ENCODE data around the gene GNAI3.

Gene GNAI3

GRCh38 chr1:109565241-109565640, 16.8 kb downstream of the GNAI3 start:
- TF ChIP-seq EZH2 (IDR thresholded peaks at IDR 0.05; ENCODE audit: borderline replicate concordance, low read depth, low read length, severe bottlenecking) = no peak
- TF ChIP-seq CTCF (IDR thresholded peaks at IDR 0.05; ENCODE audit: borderline replicate concordance, extremely low read depth, low read length, poor library complexity, severe bottlenecking) = no peak
- H3K9me3 ChIP-seq (ENCODE audit: insufficient read depth, low read length, severe bottlenecking) = no peaks in the 10 kb centered on the region
- no peak overlapping the region for H3K27ac ChIP-seq (ENCODE audit: low read length)
- no peaks in the 10 kb centered on the region for H3K4me1 ChIP-seq (ENCODE audit: insufficient read depth, low read length)
- no peak for ATAC-seq (ENCODE audit: insufficient read depth, low read depth)
- H3K79me2 ChIP-seq (ENCODE audit: insufficient read depth, low read length) = peaks cover 99% of the 10 kb centered on the region
- no peak overlapping the region for H2AFZ ChIP-seq (ENCODE audit: low read depth, low read length)
- no peak for DNase-seq
- no peak overlapping the region for H3K9ac ChIP-seq (ENCODE audit: low read depth, low read length)
- H3K4me2 ChIP-seq (ENCODE audit: insufficient read depth, low read length) = no peak overlapping the region
- H3K36me3 ChIP-seq (ENCODE audit: insufficient read depth, low read length) = no peaks in the 10 kb centered on the region
- no peak overlapping the region for H3K4me3 ChIP-seq (ENCODE audit: low read depth in 1 of 2, low read length in 2 of 2)
- H4K20me1 ChIP-seq (ENCODE audit: insufficient read depth, low read length) = peaks cover 68% of the 10 kb centered on the region
- H3K27me3 ChIP-seq (ENCODE audit: insufficient read depth, low read length, poor library complexity) = no peaks in the 10 kb centered on the region

- H3K9ac ChIP-seq (ENCODE audit: low read depth, low read length) = no peak overlapping the region
- H4K20me1 ChIP-seq (ENCODE audit: insufficient read depth, low read length) = peaks cover 63% of the 10 kb centered on the region
- no peak overlapping the region for H2AFZ ChIP-seq (ENCODE audit: low read depth, low read length)
- no peak overlapping the region for H3K4me3 ChIP-seq (ENCODE audit: low read depth in 1 of 2, low read length in 2 of 2)
- H3K9me3 ChIP-seq (ENCODE audit: insufficient read depth, low read length, severe bottlenecking) = no peaks in the 10 kb centered on the region
- no peaks in the 10 kb centered on the region for H3K36me3 ChIP-seq (ENCODE audit: insufficient read depth, low read length)
- H3K4me2 ChIP-seq (ENCODE audit: insufficient read depth, low read length) = no peak overlapping the region
- no peaks in the 10 kb centered on the region for H3K4me1 ChIP-seq (ENCODE audit: insufficient read depth, low read length)
- TF ChIP-seq CTCF (IDR thresholded peaks at IDR 0.05; ENCODE audit: borderline replicate concordance, extremely low read depth, low read length, poor library complexity, severe bottlenecking) (no peak), EZH2 (IDR thresholded peaks at IDR 0.05; ENCODE audit: borderline replicate concordance, low read depth, low read length, severe bottlenecking) (no peak)
- no peak for ATAC-seq (ENCODE audit: insufficient read depth, low read depth)
- H3K79me2 ChIP-seq (ENCODE audit: insufficient read depth, low read length) = peaks cover 99% of the 10 kb centered on the region
- no peak overlapping the region for H3K27ac ChIP-seq (ENCODE audit: low read length)
- DNase-seq = no peak
- H3K27me3 ChIP-seq (ENCODE audit: insufficient read depth, low read length, poor library complexity) = no peaks in the 10 kb centered on the region
These were observed 18.6 kb downstream of the GNAI3 start for GRCh38 chr1:109566982-109567381.

GRCh38 chr1:109567877-109568672, 19.7 kb downstream of the GNAI3 start:
- peaks cover 60% of the 10 kb centered on the region for H4K20me1 ChIP-seq (ENCODE audit: insufficient read depth, low read length)
- no peak overlapping the region for H3K27ac ChIP-seq (ENCODE audit: low read length)

More at GRCh38 chr1:109567877-109568672, 19.7 kb downstream of the GNAI3 start:
- Histone ChIP-seq H2AFZ (ENCODE audit: low read depth, low read length) (no peak overlapping the region), H3K4me3 (ENCODE audit: low read depth in 1 of 2, low read length in 2 of 2) (no peak overlapping the region), H3K9me3 (ENCODE audit: insufficient read depth, low read length, severe bottlenecking) (no peaks in the 10 kb centered on the region), H3K4me1 (ENCODE audit: insufficient read depth, low read length) (no peaks in the 10 kb centered on the region), H3K79me2 (ENCODE audit: insufficient read depth, low read length) (peaks cover 98% of the 10 kb centered on the region), H3K4me2 (ENCODE audit: insufficient read depth, low read length) (no peak overlapping the region), H3K9ac (ENCODE audit: low read depth, low read length) (no peak overlapping the region), H3K36me3 (ENCODE audit: insufficient read depth, low read length) (no peaks in the 10 kb centered on the region; the same call in 1 of the 2 replicates), H3K27me3 (ENCODE audit: insufficient read depth, low read length, poor library complexity) (no peaks in the 10 kb centered on the region)
- TF ChIP-seq CTCF (IDR thresholded peaks at IDR 0.05; ENCODE audit: borderline replicate concordance, extremely low read depth, low read length, poor library complexity, severe bottlenecking) (no peak), EZH2 (IDR thresholded peaks at IDR 0.05; ENCODE audit: borderline replicate concordance, low read depth, low read length, severe bottlenecking) (no peak)
- no peak for DNase-seq
- no peak for ATAC-seq (ENCODE audit: insufficient read depth, low read depth)

Data from DND-41 (cell line).